Measurements from ENCODE around the gene KAT14. TPM values are rescaled to one million over a fixed set of nuclear protein-coding genes. Genes with fewer than 3 reads are reported as not detected.
"Not testable (repeated sequence)": the region's sequence is repeated elsewhere in the genome, so short reads cannot be mapped to it uniquely, and the experiment has no call there.

The KAT14 gene, protein sequence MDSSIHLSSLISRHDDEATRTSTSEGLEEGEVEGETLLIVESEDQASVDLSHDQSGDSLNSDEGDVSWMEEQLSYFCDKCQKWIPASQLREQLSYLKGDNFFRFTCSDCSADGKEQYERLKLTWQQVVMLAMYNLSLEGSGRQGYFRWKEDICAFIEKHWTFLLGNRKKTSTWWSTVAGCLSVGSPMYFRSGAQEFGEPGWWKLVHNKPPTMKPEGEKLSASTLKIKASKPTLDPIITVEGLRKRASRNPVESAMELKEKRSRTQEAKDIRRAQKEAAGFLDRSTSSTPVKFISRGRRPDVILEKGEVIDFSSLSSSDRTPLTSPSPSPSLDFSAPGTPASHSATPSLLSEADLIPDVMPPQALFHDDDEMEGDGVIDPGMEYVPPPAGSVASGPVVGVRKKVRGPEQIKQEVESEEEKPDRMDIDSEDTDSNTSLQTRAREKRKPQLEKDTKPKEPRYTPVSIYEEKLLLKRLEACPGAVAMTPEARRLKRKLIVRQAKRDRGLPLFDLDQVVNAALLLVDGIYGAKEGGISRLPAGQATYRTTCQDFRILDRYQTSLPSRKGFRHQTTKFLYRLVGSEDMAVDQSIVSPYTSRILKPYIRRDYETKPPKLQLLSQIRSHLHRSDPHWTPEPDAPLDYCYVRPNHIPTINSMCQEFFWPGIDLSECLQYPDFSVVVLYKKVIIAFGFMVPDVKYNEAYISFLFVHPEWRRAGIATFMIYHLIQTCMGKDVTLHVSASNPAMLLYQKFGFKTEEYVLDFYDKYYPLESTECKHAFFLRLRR
- total RNA-seq (10 to 100 TPM in 1 of 2 donors, 1 to 10 TPM in 1; 8.3 to 11.8 TPM), polyA plus RNA-seq (1 to 10 TPM; 4.7 to 5.0 TPM)
- long read RNA-seq, donor 1, partial matches to known transcripts, result 2 of 14 reads
- long read RNA-seq, donor 1, other reads (novel, unspliced or antisense), result 12 of 14 reads
- long read RNA-seq, donor 2, partial matches to known transcripts, result 2 of 9 reads
- long read RNA-seq, donor 2, other reads (novel, unspliced or antisense), result 6 of 9 reads

DNA sequence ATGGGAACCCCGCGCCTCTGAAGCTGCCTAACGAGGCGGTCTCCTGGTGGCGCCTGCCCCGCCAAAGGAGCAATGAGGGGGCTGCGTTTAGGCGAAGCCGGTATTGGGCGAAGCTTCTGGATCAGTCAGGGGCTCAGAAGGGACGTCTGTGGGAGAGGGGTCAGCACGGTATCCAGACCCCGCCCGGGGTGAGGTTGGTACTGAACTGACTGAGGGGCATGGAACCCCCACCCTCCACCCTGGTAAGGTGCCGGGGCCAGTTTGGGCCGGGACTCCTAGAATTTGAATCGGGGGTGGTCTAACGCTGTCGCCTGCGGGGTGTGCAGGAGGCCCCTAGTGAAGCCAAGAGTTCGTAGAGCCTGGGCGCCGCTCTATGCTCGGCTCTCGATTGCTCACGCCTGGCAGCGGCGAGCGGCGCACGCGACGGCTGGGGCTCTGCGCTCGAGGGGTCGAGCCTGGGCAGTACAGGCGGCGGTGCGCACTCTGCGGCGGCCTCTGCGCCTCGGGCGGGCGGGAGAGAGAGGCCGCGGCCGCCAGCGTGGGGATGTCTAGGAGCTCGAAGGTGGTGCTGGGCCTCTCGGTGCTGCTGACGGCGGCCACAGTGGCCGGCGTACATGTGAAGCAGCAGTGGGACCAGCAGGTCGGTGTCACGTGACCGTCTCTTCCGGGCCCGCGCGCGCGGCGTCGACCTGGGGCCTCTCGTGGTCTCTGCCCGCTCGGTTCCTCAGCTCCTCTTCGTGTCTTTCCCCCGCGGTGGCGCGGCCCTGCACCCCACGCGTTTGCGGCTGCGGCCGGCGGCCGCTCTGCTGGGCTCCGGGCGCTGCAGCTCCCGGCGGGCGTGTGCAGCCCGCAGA is at the start of gene KAT14, which contains the start of gene PET117:
Gene KAT14, plus strand, starts transcription at position 452 of the 854 bp plus-strand sequence. CDS start 4,798 bp downstream, outside the sequence.
Gene PET117, plus strand, starts transcription at position 452 of the 854 bp plus-strand sequence. Its CDS starts 93 bp downstream, at position 545.
- WGBS, 2 donors, result 0% methylated on average over 71 to 87 of the region's 87 CpGs
- no peaks in the 10 kb centered on the region for H3K9me3 ChIP-seq (ENCODE audit: control insufficient read depth, low read length)
- peak within 1 kb of the TSS in 1 of 2 donors; percentile 61 for H3K27ac ChIP-seq (ENCODE audit: low read depth in 1 of 2, low read length in 2 of 2)
- H3K36me3 ChIP-seq (ENCODE audit: control insufficient read depth in 1 of 2, insufficient read depth in 2 of 2, low read length in 1 of 2), result peaks cover 0 to 3% of the 10 kb centered on the region in 2 donors
- H3K4me3 ChIP-seq (ENCODE audit: low read length in 2 of 2), result peak within 1 kb of the TSS; percentile 88 to 100
- peak; percentile 99 for ATAC-seq (ENCODE audit: low FRiP score)
- peaks cover 0 to 12% of the 10 kb centered on the region in 2 donors for H3K4me1 ChIP-seq (ENCODE audit: control insufficient read depth in 1 of 2, insufficient read depth in 2 of 2, low read length in 2 of 2)
- peak; percentile 95 to 97 for DNase-seq
- H3K27me3 ChIP-seq (ENCODE audit: control insufficient read depth in 1 of 2, insufficient read depth in 2 of 2, low read length in 1 of 2), result no peaks in the 10 kb centered on the region
- intact Hi-C loops (cut with DNase I), result loop anchor here (5.0 to 10.0 kb wide), 2 partner anchors 147 to 150 kb away; partner anchors contain the start of gene ZNF133 (in 2 of the 2)

DNA sequence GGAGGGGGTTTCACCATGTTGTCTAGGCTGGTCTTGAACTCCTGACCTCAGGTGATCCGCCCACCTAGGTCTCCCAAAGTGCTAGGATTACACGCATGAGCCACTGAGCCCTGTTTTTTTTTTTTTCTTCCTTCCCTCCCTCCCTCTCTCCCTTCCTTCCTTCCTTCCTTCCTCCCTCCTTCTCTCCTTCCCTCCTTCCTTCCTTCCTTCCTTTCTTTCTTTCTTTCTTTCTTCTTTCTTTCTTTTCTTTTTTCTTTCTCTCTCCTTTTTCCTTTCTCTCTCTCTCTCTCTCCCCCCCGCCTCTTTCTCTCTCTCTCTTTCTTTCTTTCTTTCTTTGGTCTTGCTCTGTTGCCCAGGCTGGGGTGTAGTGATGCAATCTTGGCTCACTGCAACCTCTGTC is 49.4 kb upstream of the KAT14 start:
- 80 to 95% methylated on average over 3 of the region's 3 CpGs for WGBS, 2 donors
- H3K4me1 ChIP-seq (ENCODE audit: control insufficient read depth in 1 of 2, insufficient read depth in 2 of 2, low read length in 2 of 2); H3K27me3 ChIP-seq (ENCODE audit: control insufficient read depth in 1 of 2, insufficient read depth in 2 of 2, low read length in 1 of 2); H3K9me3 ChIP-seq (ENCODE audit: control insufficient read depth, low read length); ATAC-seq (ENCODE audit: low FRiP score); DNase-seq; H3K27ac ChIP-seq (ENCODE audit: low read depth in 1 of 2, low read length in 2 of 2); H3K4me3 ChIP-seq (ENCODE audit: low read length in 2 of 2); H3K36me3 ChIP-seq (ENCODE audit: control insufficient read depth in 1 of 2, insufficient read depth in 2 of 2, low read length in 1 of 2); intact Hi-C loops (cut with DNase I): not testable (repeated sequence)

DNA sequence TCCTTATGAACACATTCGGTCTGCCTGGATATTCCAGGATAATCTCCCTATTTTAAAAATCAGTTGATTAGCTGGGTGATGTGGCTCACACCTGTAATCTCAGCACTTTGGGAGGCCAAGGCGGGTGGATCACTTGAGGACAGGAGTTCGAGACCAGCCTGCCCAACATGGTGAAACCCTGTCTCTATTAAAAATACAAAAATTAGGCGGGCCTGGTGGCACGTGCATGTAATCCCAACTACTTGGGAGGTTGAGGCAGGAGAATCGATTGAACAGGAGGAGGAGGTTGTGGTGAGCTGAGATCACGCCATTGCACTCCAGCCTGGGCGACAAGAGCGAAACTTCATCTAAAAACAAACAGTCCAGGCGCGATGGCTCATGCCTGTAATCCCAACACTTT is 48.8 kb upstream of the KAT14 start:
- ATAC-seq (ENCODE audit: low FRiP score); DNase-seq; H3K27ac ChIP-seq (ENCODE audit: low read depth in 1 of 2, low read length in 2 of 2); intact Hi-C loops (cut with DNase I); H3K27me3 ChIP-seq (ENCODE audit: control insufficient read depth in 1 of 2, insufficient read depth in 2 of 2, low read length in 1 of 2); H3K9me3 ChIP-seq (ENCODE audit: control insufficient read depth, low read length); H3K36me3 ChIP-seq (ENCODE audit: control insufficient read depth in 1 of 2, insufficient read depth in 2 of 2, low read length in 1 of 2); H3K4me1 ChIP-seq (ENCODE audit: control insufficient read depth in 1 of 2, insufficient read depth in 2 of 2, low read length in 2 of 2); H3K4me3 ChIP-seq (ENCODE audit: low read length in 2 of 2): not testable (repeated sequence)
- WGBS, 2 donors, result 88 to 90% methylated on average over 11 of the region's 11 CpGs

DNA sequence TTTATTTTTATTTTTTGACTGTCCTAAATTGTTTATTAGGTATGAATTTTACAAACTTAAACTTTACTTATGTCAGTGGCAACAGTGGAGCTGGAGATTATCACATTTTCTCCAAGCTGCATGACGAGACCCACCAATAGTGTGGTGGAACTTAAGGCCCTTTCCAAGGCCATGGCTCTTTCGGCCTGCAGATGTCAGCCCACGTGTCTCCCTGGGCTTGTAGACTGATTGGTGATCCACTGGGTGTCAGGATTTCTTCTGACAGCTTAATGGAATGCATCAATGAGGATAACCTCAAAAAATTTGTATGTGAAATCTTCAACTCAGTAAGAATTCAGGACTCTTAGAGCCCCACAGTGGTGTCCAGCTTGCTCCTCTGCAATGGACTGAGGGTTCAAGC is 47.6 kb upstream of the KAT14 start:
- Histone ChIP-seq H3K27me3 (ENCODE audit: control insufficient read depth in 1 of 2, insufficient read depth in 2 of 2, low read length in 1 of 2) (no peaks in the 10 kb centered on the region), H3K27ac (ENCODE audit: low read depth in 1 of 2, low read length in 2 of 2) (no peak overlapping the region), H3K4me3 (ENCODE audit: low read length in 2 of 2) (no peak overlapping the region), H3K4me1 (ENCODE audit: control insufficient read depth in 1 of 2, insufficient read depth in 2 of 2, low read length in 2 of 2) (no peaks in the 10 kb centered on the region), H3K36me3 (ENCODE audit: control insufficient read depth in 1 of 2, insufficient read depth in 2 of 2, low read length in 1 of 2) (no peaks in the 10 kb centered on the region), H3K9me3 (ENCODE audit: control insufficient read depth, low read length) (no peaks in the 10 kb centered on the region)
- intact Hi-C loops (cut with DNase I), result no loop called here
- DNase-seq, result no peak
- no peak for ATAC-seq (ENCODE audit: low FRiP score)
- 42% methylated on average over 3 of the region's 3 CpGs for WGBS, 2 donors

DNA sequence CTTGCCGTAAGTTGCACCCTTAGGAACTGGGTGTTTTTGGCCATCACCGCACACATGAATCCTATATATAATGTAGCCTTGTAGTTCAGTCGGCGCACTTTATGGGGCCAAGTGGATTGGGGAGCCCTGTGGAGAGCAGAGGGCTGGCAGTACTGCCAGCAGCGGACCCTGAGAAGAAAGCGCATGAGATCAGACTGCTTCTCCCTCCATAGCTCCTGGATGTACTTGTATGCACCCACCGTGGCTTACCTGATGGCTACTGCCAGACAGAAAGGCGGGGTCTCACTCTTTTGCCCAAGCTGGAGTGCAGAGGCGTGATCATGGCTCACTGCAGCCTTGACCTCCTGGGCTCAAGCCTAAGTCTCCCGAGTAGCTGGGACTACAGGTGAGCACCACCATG is 47.2 kb upstream of the KAT14 start:
- Histone ChIP-seq H3K27ac (ENCODE audit: low read depth in 1 of 2, low read length in 2 of 2) (no peak overlapping the region), H3K4me1 (ENCODE audit: control insufficient read depth in 1 of 2, insufficient read depth in 2 of 2, low read length in 2 of 2) (no peaks in the 10 kb centered on the region), H3K36me3 (ENCODE audit: control insufficient read depth in 1 of 2, insufficient read depth in 2 of 2, low read length in 1 of 2) (no peaks in the 10 kb centered on the region), H3K9me3 (ENCODE audit: control insufficient read depth, low read length) (no peaks in the 10 kb centered on the region), H3K4me3 (ENCODE audit: low read length in 2 of 2) (no peak overlapping the region), H3K27me3 (ENCODE audit: control insufficient read depth in 1 of 2, insufficient read depth in 2 of 2, low read length in 1 of 2) (no peaks in the 10 kb centered on the region)
- ATAC-seq (ENCODE audit: low FRiP score) (no peak), DNase-seq (no peak)
- intact Hi-C loops (cut with DNase I), result no loop called here
- WGBS, 2 donors, result 91 to 92% methylated on average over 10 of the region's 10 CpGs

DNA sequence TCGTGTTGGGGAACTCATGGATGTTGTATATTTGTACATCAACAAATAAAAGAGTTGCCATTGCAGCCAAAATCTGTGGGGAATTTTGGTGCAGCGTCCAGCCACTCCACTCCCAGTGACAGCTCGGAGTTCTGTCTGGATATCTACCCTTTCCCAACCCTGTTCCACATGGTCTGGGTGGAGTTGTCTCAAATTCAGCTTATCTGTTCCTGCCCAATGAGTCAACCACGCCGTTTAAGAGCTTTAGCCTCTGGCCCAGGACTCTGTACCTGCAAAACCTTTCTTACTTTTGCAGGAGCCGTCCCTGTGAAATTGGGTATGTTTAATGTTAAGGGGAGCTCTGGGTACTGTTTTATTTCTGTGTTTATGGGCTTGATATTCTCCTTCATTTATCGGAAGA is 46.0 kb upstream of the KAT14 start:
- ATAC-seq (ENCODE audit: low FRiP score), result no peak
- Histone ChIP-seq H3K4me1 (ENCODE audit: control insufficient read depth in 1 of 2, insufficient read depth in 2 of 2, low read length in 2 of 2) (no peaks in the 10 kb centered on the region), H3K36me3 (ENCODE audit: control insufficient read depth in 1 of 2, insufficient read depth in 2 of 2, low read length in 1 of 2) (no peaks in the 10 kb centered on the region), H3K4me3 (ENCODE audit: low read length in 2 of 2) (no peak overlapping the region), H3K9me3 (ENCODE audit: control insufficient read depth, low read length) (no peaks in the 10 kb centered on the region), H3K27ac (ENCODE audit: low read depth in 1 of 2, low read length in 2 of 2) (no peak overlapping the region), H3K27me3 (ENCODE audit: control insufficient read depth in 1 of 2, insufficient read depth in 2 of 2, low read length in 1 of 2) (no peaks in the 10 kb centered on the region)
- 63 to 68% methylated on average over 7 of the region's 7 CpGs for WGBS, 2 donors
- DNase-seq, result no peak
- intact Hi-C loops (cut with DNase I), result no loop called here

DNA sequence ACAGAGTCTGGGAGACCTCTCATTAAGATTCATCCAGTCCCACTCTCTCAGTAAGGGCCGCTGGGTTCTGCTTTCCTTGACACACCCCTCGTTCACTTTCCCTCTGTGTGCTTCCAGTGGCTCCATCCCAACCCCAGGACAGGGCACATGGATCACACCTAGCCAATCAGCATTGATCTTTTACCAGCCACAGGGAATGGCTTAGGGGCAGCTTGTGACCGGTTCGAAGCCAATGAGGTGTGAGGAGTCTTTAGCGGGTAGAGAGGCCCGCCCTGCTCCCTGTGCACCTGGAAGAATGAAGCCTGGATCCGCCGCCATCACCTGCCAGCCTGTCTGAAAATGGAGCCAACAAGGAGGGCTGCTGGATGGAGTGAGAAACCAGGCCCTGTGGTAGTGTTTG is 44.8 kb upstream of the KAT14 start:
- intact Hi-C loops (cut with DNase I), result no loop called here
- no peaks in the 10 kb centered on the region for H3K36me3 ChIP-seq (ENCODE audit: control insufficient read depth in 1 of 2, insufficient read depth in 2 of 2, low read length in 1 of 2)
- no peaks in the 10 kb centered on the region for H3K27me3 ChIP-seq (ENCODE audit: control insufficient read depth in 1 of 2, insufficient read depth in 2 of 2, low read length in 1 of 2)
- ATAC-seq (ENCODE audit: low FRiP score) (no peak), DNase-seq (no peak)
- H3K4me3 ChIP-seq (ENCODE audit: low read length in 2 of 2), result no peak overlapping the region
- WGBS, 2 donors, result 76 to 87% methylated on average over 8 of the region's 8 CpGs
- no peak overlapping the region for H3K27ac ChIP-seq (ENCODE audit: low read depth in 1 of 2, low read length in 2 of 2)
- H3K9me3 ChIP-seq (ENCODE audit: control insufficient read depth, low read length), result no peaks in the 10 kb centered on the region
- no peaks in the 10 kb centered on the region for H3K4me1 ChIP-seq (ENCODE audit: control insufficient read depth in 1 of 2, insufficient read depth in 2 of 2, low read length in 2 of 2)

DNA sequence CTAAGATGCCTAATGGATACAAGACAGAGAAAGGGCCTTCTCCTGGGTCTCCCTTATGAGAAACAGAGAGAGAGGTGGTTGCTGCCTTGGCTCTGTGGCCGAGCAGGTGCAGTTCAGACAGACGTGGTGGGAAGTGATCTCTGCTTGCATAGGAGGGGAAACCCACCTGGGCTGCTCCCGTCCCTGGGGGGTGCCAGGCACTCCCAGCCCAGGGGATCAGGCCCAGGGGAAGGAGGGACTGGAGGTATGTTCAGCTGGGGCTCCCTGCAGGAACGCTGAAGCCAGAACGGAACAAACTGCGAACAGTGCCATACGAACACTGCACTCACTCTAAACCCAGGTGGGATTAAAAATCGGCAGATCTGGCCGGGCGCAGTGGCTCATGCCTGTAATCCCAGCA is 44.3 kb upstream of the KAT14 start:
- ATAC-seq (ENCODE audit: low FRiP score) (no peak), DNase-seq (no peak)
- Histone ChIP-seq H3K36me3 (ENCODE audit: control insufficient read depth in 1 of 2, insufficient read depth in 2 of 2, low read length in 1 of 2) (no peaks in the 10 kb centered on the region), H3K27me3 (ENCODE audit: control insufficient read depth in 1 of 2, insufficient read depth in 2 of 2, low read length in 1 of 2) (no peaks in the 10 kb centered on the region), H3K27ac (ENCODE audit: low read depth in 1 of 2, low read length in 2 of 2) (no peak overlapping the region), H3K4me1 (ENCODE audit: control insufficient read depth in 1 of 2, insufficient read depth in 2 of 2, low read length in 2 of 2) (no peaks in the 10 kb centered on the region), H3K9me3 (ENCODE audit: control insufficient read depth, low read length) (no peaks in the 10 kb centered on the region), H3K4me3 (ENCODE audit: low read length in 2 of 2) (no peak overlapping the region)
- 65 to 81% methylated on average over 10 of the region's 10 CpGs for WGBS, 2 donors
- intact Hi-C loops (cut with DNase I), result no loop called here

All from aorta (tissue), 5 donors.